Fibroblast of skin of right quadriceps (primary cell): ENCODE results near the gene PXYLP1.
"Not testable (repeated sequence)": the region's sequence is repeated elsewhere in the genome, so short reads cannot be mapped to it uniquely, and the experiment has no call there.

Experiments used
- DNase-seq: peaks from one replicate; pipeline ENCODE4 v3.0.0-alpha.2; 2013

Gene PXYLP1

DNA sequence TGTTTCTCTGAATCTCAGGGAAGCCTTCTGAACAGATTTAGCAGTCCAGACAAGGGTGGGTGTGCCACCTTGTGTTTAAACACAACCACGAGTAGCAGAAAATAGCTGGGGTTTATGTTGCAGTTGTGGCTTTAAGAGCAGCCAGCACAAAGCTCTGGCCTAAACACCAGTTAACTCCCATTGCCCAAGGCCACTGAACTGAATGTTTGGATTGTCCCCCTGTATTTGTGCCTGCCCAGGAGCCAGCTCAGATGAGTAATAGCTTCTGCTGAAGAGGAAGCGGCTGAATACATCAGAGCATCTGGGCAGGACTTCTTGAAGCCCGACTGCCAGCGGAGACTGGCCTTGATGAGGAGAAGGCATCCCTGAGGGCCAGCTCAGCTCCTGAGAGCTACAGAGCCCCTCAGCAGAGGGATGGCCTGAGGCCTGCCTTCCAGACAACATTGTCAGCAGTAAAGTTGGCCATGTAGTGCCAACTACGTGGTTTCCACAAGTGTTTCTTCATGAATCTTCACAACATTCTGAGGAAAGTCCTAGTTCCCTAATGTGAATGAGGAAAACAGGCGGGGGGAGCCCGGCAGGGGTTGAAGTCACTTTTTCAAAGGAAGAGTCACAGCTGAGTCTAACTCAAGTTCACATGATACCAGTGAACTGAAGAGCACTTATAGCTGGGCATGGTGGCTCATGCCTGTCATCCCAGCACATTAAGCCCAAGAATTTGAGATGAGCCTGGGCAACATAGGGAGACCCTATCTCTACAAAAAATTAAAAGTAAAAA, 70.9 kb downstream of the PXYLP1 start:
- DNase-seq = peak; percentile 20

DNA sequence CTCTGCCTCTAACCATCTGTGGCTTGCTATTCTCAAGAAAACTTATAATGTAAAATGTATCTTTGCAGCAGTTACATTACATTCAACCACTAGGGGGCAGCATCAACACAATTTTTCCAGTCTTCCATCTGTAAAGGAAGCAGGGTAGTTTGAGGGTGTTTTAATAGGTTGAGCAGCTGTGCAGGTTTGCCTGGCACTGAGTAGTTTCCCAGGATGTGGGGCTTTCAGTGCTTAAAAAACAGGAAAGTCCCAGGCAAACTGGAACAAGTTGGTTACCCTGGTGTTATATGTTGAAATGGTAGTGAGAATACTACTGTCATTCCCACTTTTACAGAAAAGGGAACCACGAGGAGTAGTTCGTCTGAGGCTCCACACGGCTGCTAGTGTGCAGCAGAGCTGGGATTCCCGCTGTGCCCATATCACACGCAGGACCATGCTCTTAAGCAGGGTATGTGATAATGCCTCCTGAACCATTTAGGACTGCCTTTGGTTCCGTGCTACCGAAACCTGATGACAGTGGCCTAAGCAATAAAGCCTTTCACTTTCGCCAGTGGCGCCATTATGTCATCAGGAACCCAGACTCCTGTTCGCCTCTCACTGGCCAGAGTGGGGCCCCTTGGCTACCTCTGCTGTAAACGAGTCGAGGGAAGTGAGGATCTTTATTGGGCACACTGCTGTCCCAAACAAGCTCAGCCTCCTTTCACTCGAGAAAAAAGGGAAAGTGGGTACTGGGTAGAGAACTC, 72.0 kb downstream of the PXYLP1 start:
- DNase-seq = peak; percentile 75

DNA sequence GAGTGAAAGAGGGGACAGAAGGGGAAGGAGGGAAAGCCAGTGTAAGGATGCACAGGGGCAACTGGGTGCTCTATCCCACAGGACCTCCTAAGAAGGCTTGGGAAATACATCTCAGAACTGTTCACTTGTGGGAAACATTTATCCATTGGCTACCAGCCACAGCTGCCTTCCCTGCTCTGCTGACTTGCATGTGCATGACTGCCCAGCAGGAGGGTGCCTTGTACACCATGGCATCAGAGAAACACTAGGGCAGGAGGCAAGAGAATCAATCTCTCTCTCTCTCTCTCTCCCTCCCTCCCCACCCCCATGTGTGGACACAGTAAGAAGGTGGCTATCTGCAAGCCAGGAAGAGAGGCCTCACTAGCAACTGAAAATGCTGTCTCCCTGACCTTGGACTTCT, 73.8 kb downstream of the PXYLP1 start:
- DNase-seq = peak; percentile 57

DNA sequence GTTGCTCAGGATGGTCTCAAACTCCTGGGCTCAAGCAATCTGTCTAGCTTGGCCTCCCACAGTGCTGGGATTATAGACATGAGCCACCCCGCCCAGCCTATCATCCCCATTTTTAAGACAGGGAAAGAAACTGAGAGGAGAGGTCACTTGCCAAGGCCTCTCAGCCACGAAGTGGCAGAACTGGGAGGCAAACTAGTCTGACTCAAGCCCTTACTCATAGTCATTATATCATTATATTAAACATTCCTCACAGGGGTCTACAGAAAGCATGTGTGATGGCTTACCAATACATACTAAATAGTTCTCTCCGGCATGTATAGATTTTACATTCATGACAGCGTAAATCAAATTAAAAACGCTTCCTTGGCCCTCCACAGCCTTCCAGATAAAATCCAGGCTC, 74.7 kb downstream of the PXYLP1 start:
- peak; percentile 34 for DNase-seq

DNA sequence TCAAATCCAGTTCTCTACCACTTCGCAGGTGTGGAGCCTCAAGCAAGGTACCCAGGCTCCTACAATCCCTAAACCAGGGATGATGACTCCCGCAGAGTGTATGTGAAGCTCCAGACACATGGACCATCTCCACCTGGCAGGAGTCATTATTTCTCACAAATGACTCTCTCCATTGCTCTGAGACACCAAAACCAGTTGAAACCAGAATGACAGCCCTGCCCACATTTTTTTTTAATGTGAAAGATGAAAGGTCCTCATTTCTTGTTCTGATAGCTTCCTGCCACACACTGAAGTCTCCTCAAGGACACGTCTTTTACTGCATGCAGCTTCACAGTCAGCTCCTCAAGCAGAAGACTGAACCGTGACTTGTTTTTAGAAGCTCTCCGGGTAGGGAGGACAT, 75.3 kb downstream of the PXYLP1 start:
- no peak for DNase-seq

DNA sequence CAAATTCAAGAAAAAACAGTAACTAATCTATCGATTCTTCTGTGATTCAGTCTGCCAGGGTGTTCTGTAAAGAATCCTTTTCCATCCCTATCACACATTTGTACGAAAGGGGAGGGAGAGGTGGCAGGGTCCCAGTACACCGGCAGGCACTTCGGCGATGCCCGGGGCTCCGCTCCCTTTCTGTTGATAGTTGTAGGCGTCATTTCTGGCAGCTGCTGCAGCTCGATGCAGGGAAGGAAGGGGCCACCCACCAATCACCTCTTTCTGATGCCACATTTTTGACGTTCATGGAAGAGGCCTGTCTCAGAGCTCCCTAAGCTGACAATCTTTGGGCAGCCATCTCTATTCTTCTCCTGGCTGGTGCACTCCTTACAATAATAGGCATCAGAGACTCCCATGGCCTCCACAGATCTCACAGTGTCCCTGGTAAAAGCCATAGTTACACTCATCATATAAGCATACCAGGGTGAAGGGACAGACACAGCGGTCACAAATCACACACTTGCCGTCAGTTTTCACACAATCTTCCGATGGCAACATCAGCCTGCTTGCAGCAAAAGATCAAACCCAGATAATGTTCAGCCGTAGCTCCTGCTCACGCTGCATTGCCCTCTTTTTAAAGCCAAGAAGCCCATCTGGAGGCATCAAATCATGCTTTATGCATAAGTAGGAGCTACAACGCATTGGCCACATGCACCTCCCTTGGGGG, 75.9 kb downstream of the PXYLP1 start:
- no peak for DNase-seq

DNA sequence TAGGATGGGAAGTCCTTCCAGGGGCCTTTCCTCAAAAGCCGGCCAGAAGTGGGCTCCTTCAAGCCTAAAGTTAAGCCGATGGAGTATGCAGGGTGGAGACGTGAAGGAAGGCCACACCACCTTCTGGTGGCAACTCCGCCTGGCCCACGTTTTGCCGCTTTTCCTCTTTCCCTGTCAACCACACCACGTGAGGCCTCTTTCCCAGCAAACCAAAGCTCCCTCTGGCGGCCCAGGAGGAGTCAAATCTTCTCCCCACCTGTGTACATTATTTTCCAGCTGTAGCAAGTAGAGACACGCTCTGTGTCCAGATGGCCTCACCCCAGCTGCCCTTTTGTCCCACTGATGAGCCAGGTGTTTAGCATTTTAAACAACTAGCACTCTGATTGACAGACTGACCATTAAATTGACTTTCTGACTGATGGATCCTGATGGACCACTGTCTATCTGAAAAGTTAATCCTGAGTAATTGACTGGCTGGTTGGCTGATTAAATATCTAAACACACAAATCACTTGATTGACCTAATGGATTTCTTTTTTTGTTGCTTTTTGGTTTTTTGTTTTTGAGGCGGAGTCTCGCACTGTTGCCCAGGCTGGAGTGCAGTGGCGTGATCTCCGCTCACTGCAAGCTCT, 77.1 kb downstream of the PXYLP1 start:
- DNase-seq = peak; percentile 50

DNA sequence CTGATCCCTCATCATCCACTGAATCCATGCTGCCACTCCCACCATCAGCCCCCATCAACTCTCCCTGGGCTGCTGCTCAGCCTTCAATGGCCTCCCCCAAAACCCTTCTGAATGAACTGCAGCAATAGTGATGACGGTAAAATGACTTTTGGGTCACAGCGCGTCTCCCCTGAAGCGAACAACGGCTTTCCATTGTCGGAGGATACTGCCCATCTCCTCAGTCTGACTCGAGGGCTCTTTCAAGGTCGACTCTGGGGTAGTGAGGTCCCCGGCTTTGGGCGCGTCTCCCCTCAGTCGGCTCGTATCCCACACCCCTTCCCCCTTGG, 79.5 kb downstream of the PXYLP1 start:
- no peak for DNase-seq

DNA sequence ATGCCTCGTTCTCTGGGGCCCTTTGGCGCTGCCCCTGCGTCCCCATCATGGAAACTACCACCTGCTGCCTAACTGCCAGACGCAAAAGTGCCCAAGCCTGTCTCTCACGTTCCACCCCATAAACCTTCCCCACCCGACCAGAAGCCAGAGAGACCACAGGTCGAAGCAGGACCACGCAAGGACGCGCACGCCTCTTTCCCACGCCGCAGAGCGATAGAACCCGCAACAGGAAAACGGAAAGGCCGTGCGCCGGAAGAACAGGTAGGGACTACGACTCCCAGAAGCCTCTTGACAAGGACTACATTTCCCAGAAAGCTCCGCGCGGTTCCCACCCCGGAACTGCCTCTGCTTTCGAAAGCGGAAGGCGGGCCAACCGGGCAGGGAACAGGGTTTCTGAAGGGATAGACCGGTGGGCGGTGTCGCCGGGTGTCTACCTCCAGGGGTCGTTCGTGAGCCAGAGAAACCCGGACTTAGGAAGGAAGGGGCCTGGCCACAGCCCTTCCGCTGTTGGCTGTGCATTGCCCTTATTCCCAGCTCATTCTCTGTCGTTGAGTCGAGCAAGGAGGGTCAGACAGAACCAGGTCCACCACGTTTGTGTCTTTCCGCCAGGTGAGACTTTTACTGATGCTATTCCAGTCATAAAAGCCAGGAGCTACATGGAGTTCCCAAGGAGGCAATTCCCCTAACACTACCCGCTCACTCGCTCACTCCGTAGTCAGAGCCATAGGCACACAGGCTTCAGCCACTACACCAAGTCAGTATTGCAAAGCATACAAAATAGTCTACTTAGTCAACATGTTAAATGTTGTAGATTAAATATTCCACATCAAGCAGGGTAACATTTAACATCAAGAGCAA, 80.1 kb downstream of the PXYLP1 start:
- DNase-seq = peak; percentile 97

DNA sequence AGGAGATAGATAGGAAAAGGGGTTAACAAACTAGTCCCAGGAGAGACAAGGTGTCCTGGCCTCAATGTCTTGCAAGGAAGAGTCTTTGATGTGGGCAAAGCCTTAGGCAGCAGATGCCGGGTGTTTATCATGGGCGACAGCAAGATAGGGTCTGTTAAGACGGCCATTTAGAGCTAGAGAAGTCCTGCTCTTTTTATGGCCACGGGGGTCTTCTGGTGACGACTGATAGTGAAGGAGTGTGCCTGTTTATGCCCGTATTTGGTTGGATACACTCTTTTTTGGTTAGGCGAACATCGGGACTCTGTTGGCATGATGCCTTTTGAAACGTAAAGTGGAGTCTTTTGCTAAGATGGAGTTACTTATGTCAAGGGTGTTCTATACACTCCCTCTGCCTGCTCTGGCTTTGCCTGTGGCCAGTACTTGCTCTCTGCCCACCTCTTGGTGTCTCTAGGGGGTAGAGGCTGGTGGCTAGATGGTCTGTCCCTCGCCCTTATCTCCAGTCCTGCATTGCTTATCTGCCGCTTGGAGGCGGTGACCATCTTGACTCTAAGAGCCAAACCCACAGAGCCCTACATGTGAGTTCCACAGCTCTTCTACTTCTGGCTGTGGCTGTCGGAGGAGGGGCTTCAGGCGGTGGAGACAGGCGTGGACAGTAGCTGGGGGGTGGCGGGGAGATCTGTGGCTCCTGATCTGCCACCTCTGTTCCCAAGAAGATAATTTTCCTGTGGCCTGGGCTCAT, 80.9 kb downstream of the PXYLP1 start:
- no peak for DNase-seq

DNA sequence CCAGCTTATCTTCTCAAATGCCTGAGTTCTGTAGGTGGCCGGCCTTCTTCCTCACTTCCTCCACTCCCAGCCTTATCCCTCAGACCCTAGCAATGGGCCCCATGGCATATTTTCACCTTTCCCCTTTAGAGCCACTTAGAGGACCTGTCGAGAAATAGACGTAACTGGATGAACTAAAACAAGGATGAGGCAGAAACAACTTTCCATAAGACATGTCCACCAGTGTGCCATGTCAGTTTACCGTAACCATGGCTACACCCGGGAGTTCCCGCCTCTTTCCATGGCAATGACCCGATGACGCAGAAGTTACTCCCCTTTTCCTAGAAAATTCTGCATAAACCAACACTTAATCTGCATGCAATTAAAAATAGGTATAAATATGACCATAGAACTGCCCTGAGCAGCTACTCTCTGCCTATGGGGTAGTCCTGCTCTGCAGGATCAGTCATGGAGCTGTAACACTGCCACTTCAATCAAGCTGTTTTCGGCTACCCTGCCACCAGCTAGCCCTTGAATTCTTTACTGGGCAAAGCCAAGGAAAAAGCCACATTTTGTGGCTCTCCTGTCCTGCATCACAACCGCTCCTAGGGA, 81.6 kb downstream of the PXYLP1 start:
- DNase-seq = no peak

DNA sequence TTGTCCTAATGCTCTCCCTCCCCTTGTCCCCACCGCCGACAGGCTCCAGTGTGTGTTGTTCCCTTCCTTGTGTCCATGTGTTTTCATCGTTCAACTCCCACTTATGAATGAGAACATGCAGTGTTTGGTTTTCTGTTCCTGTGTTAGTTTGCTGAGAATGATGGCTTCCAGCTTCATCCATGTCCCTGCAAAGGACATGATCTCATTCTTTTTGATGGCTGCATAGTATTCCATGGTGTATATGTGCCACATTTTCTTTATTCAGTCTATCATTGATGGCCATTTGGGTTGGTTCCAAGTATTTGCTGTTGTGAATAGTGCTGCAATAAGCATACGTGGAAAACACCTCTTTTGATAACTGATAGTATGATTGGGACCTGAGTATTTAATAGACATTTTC, 82.8 kb downstream of the PXYLP1 start:
- DNase-seq = not testable (repeated sequence)

DNA sequence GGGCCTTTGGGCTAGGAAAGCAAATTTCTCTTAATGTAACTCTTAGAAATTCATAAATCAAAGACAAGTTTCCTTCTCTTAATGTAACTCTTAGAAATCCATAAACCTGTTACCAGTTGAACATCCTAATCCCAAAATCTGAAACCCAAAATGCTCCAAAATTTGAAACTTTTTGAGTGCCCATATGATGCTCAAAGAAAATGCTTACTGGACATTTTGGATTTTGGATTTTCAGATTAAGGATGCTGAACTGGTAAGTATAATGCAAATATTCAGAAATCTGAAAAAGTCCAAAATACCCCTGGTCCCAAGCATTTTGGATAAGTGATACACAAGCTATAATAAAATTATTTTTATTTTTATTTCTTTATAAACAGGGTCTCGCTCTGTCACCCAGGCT, 85.2 kb downstream of the PXYLP1 start:
- DNase-seq = no peak

DNA sequence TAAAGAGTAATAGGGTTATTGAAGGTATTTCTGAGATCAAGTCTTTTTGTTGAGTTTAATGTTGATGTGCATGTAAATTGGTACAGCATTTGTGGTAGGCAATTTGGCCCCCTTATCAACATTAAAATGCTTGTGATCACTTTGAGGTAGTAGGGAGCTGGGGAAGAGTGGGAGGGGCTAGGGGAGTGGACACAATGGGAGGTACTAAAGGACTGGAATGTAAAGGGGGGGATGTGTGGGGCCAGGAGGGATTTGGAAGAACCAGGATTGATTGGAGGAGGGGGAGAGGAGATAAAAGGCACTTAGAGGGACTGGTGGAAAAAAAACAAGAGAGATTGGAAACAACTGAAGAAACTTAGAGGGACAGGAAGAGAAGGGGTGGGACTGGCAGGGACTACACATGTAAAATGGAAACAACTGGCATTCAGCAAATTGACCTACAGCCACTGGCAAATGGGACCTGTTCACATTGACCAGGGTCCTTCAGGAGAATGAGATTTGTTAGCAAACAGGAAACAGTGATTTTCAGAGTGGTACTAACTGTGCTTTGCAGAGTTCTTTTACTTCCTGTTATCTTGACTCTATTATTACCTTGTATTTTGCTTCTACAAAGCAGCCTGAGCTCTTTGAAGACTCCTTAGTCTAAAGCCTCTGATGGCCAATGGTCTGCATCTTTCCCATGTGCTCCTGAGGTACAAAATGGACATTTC, 88.9 kb downstream of the PXYLP1 start:
- DNase-seq = no peak

DNA sequence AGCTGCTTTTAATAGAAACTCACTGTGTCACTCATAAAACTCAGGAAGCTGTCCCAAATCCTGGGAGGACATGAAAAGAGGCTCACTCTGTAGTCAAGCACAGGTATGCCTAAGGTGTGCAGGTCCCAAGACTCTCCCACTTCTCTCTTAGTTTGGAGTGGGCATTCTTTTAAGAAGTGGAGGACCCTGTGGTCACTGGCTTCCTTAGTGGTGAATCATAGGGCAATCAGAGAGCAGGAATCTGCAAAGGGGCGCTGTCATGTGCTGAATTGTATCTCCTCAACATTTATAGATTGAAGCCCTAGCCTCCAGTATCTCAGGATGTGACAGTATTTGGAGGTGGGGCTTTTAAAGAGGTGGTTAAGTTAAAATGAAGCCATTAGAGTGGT, 89.5 kb downstream of the PXYLP1 start:
- DNase-seq = peak; percentile 45

DNA sequence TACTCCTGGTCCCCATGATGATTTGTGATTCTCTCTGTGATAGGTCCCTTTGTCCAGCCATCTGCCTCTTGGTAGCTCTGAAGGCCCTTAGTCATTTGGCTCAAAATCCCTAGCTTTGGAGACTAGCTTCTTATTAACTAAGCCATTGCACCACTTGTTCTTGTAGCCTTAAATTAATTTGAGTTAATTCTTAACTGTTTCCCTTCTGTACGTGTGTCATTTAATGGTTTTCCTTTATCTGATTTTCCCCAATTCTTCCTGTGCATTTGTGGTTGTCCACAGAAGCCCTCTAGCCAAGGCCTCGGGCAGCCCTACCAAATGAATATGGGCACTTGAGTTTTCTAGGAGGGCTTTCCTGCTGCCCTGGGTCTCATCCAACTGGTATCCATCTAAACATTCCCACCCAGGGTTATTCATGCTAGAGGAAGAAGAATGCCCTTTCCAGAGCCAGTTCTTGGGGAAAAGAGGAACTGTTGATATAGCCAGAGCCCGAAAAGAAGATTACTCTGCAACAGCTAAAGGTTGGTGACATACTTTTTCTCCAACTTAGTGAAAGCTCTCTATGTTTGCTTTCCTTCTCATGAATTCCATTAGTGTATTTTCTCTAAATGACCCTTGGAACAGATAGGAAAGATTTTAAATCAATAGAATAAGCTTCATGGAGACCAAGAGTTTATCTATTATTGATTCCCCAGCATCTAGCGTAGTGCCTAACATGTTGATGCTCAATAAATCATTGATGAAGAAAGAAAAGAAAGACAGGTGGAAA, 92.5 kb downstream of the PXYLP1 start:
- DNase-seq = no peak

DNA sequence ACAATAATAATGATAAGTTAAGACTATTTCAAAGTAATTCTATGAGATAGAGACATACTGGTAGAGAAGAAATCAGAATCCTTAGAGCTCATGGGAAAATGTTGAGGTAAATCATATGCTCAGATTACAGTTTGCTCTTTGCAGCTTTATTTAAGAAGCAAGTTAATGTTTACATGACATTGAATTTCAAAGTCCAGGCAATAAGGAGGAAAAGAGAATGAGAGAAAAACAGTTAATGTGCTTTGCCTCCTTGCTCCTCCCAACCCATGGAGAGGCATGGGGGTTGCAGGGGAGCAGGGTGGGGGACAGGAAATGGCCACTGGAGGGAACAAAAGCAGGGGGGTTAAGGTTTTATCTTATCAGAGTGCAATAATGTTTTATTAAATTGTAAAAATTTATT, 94.5 kb downstream of the PXYLP1 start:
- no peak for DNase-seq

DNA sequence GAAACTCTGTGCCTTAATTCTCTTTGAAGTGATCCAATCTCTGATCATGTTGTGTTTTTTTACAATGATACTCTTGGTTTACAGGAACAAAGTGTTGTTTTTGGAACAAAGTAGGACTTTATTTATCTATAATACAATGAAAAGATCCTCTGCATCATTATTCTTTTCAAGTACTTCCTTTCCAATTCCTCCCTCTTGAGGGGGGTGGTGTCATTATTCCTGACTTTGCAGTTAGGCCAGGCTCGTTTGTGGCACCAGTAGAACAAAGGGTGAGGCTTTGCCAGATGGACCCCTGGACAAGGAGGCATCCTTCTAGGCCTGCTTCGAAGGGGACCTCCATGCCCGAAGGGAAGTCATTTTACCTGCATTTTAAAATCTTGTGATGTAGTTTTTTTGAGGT, 95.0 kb downstream of the PXYLP1 start:
- DNase-seq = no peak

DNA sequence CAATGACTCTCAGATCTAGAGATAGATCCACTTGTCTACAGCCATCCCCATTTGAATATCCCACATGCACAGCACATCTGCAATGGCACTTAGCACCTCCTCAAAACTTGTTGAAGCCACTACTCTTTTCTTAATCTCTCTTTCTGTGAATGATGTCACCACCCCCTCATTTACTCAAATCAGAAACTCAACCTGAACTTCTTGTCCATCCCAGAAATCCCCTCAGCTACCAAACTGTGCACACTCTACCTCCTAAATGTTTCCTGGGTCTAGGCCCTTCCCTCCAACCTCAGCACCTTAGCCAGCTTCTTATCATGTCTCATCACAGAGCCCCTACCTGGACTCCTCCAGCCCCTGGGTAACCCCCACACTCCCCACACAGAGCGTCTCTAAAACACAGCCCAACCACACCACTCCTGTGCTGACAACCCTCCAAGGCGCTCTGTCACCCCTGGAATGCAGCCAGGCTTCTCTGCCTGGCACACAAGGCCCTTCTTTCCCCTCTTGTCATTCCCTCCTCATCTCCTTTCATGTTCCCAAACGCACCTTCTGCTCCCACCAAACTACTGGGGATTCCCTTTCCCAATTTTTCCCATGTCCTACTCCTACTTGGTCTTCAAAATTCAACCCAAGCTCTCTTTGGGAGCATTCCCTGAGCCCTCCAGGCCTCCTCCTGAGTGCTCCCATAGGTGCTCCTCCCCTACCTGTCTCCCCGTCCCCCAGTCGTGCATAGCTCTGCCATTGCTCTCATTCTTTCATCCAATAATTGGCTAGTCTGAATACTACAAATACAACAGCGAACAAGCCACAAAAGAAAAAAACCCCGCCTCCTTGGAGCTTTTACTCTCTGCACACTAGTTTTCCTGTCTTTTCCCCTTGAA, 96.9 kb downstream of the PXYLP1 start:
- no peak for DNase-seq
